NCI-H1105 treated with DMSO at 0.1 percent for 48 hours (cell line): Measurements from ENCODE around the gene BIN1.

Experiments used
- DNase-seq: peaks from one replicate; lab custom pipeline; 2025; lab: John Stamatoyannopoulos, UW

Gene BIN1, protein sequence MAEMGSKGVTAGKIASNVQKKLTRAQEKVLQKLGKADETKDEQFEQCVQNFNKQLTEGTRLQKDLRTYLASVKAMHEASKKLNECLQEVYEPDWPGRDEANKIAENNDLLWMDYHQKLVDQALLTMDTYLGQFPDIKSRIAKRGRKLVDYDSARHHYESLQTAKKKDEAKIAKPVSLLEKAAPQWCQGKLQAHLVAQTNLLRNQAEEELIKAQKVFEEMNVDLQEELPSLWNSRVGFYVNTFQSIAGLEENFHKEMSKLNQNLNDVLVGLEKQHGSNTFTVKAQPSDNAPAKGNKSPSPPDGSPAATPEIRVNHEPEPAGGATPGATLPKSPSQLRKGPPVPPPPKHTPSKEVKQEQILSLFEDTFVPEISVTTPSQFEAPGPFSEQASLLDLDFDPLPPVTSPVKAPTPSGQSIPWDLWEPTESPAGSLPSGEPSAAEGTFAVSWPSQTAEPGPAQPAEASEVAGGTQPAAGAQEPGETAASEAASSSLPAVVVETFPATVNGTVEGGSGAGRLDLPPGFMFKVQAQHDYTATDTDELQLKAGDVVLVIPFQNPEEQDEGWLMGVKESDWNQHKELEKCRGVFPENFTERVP

DNA sequence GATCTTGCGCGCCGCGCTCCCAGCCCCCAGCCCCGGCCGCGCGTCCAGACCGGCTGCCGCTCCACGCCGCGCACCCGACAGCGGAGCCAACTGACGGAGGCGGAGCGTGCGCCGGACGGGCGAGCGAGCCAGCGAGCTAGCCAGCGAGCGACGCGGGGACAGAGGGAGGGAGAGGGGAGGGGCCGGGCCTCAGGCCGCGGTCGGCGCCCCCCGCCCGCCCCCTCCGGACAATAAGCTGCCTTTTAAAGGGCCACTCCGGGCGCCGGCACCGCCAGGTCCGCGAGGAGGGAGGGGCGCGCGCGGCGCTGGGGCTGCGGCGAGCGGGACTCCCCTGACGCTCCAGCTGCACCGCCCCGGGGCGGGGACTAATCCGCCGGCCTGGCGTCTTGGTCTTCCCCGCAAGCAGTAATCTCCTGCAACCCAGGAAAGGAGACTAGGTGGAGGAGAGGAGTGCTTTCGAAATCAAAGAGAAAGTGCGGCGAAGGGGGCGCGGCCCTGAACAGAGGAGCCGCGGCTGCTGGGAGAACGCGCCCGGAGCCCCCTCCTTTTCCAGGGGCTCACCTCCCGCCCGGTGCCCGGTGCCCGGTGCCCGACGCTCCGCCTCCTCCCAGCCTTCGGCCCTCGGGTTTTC is at the start of gene BIN1:
BIN1 (minus strand) TSS at position 164 of the 631 bp plus-strand sequence. CDS start 211 bp downstream, outside the sequence.
- peak; percentile 57 for DNase-seq

DNA sequence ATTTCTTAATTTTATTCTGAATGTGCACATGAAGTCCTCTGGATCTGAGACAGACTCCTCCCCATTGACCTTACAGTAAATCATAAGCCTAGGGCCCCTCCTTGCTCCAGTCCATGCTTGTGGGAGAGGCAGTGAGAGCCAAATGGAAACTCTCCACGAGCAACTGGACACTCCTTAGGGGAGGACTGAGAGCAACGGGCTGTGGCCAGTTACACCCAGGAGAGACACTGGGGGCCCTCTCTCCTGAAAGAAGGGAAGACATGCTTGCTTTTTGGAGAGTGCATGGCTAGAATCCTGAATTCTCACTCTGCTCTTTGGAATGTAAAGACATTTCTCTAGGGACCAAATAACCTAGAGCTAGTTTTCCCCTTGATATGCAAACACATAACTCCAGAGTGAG is 49.0 kb upstream of the BIN1 start:
- no peak for DNase-seq

DNA sequence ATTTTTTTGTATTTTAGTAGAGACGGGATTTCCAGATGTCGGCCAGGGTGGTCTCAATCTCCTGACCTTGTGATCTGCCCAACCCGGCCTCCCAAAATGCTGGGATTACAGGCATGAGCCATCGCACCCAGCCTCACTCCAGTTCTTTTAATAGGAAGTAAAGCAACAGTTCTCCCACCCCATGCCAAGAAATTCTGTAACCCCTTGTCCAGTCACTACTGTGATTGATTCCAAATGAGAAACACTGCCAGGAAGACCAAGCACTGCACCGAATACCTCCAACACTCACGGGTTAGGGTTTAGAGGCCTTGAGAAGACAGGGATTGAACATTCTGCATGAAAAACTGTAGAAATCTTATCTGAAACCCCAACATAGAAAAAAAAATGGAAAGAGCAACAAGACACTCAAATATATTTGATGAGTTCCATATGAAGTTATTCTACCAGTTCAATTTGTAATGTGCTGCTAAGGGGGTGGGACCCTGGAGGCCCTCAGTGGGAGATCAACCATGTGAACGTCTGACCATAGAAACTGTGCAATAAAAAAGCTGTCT is 48.2 kb upstream of the BIN1 start:
- no peak for DNase-seq

DNA sequence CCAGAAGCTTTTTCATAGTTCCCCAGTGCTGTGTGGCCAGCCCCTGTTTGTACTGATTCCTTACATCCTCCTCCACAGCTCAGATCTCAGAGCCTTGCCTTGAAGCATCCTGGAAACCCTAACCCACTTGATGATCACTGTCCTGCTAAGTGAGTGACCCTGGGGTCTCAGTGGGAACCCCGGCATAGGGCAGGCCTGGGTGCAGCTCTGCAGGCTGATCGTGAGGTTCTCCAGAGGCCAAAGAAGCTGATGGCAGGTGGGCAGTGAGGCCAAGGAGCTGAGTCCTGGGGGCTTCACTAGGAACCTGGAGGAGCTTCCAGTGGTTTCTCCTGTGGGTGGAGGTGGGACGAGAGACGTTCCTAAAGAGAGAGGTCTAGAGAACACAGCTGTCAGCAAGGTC is 47.4 kb upstream of the BIN1 start:
- no peak for DNase-seq

DNA sequence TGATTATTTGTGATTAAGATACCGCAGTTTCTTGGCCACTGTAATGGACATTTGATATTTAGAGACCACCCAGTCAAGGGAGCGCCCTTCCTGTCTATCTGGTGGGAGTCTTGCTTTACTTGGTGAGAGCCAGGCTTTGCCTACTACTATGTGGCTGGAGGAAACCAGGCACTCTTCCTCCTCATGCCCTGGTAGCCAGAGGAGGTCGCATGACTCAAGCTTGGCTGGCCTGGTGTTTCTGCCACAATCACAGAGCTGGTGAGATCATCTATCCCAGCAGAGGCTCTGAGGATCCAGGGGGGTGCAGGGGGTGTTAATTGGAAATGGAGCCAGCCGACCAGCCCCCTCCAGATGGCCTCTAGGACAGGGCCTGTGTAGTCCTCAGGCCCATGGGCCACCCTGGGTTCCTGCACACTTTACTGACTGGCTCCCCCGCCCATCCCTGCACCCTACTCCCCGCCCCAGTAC is 46.8 kb upstream of the BIN1 start:
- DNase-seq, result no peak

DNA sequence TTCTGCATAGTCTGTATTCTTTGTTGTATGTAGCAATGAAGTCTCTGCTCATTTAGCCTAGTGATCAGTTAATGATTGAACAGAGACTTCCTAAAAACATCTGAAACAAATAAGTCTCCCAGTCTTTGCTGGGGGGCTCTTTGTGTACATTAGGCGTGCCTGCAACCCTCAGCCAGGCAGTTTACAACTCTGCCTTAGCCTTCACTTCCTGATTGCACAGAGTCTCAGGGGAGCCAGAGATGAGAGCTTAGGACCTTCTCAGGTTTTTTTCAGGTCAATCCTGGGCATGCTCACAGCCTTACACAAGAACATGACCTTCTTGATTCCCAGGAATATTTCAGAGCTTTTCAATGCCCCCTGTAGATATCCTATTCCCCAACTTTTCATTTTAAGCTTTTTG is 44.0 kb upstream of the BIN1 start:
- no peak for DNase-seq

DNA sequence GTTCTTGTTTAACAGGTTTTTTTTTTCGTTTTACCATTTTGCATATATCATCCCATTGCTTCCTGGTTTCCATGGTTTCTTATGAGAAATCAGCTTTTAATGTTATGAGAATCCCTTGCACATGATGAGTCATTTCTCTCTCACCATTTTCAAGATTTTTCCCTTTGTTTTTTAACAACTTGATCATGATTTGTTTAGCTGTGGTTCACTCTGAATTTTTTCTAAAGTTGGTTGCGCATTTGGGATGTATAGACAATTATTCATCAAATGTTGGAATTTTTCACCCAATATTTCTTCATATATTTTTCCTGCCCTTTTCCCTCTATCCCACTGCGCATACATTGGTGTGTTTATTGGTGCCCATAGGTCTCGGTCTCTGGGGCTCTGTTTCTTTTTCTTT is 42.4 kb upstream of the BIN1 start:
- no peak for DNase-seq

DNA sequence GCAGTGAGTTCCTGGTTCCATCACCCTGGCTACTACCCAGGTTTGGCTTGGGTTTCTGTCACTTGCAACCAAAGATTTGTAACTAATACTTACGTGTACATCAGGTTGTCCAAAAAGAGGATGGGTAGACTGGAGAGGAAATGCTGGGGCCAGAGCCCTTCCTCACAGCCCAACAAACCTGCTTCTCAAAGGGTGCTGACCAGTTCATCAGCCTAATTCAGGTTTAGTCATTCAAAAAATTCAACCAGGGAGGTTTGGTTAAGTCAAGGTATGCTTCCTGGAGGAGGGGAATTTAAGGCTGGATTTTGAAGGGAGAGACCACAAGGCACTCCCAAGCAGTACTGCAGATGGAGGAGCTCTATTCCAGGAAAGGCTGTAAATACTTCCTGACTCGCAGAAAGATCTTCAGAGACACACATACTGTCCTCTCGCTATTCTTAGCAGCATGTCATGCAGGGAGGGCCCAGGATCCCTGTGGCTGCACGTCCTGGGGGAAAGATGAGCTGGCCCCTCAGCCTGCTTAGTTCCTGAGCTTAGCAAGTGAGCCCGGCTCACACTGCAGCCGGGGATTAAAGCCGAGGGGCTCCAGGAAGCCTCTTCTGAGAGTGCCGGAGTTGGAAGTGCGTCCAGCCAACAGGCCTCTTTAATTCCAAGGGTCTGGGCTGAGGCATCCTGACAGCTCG is 40.0 kb upstream of the BIN1 start:
- DNase-seq, result no peak

DNA sequence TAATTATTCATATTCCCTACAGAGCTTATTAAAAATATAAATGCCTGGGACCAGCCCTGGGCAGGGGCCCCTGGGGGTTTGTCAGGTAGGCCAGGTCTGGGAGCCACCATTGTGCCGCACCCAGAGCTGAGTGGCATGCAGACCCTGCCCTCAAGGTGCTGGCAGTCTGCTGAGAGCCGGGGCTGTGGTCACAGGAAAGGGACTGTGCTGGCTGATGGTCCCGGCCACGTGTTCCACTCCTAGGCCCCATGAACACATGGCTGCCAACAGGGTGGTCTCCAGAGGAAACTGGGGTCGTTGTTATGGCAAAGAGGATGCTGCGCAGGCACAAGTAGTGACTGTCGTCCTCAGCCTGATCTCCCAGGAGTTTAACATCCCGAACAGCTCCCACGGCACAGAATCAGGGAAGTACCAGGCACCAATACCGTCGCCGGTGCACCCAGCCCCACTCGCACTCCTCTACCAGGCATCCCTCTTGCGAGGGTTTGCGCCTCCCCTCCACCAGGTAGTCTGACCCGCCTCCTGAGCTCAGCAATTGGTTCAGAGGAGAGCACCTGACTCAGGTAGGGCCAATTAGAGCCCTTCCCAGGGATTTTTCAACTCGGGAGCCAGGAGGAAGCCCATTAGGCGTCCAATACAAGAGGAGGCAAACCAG is 39.2 kb upstream of the BIN1 start:
- DNase-seq, result no peak

DNA sequence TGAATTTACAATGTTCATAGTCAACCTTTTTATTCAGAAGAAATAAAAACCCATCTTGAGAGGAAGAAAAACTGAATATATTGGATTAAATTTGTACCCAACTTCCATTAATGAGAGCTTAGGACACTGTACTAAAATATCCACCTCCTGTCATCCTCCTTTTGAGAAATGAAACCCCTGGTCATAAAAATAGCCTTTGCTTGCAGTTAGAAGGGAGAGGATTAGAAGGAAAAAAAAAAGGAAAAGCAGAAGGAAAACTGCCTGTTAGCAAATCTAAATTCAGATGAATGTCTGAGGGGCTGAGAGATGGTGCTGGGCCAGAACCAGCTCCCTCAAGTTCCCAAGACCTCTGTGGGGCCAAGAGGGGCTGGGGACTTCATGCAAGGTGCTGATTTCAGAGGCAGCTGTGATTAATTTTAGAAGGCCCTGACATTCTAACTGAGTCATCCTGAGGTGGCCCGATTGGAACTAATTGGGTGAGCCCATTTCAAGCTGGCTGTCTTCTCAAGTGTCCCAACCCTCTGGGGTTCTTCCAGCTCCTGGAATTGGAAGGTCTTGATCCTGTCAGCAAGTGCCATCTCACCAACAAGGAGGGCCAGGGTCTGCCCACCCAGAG is 38.4 kb upstream of the BIN1 start:
- no peak for DNase-seq

DNA sequence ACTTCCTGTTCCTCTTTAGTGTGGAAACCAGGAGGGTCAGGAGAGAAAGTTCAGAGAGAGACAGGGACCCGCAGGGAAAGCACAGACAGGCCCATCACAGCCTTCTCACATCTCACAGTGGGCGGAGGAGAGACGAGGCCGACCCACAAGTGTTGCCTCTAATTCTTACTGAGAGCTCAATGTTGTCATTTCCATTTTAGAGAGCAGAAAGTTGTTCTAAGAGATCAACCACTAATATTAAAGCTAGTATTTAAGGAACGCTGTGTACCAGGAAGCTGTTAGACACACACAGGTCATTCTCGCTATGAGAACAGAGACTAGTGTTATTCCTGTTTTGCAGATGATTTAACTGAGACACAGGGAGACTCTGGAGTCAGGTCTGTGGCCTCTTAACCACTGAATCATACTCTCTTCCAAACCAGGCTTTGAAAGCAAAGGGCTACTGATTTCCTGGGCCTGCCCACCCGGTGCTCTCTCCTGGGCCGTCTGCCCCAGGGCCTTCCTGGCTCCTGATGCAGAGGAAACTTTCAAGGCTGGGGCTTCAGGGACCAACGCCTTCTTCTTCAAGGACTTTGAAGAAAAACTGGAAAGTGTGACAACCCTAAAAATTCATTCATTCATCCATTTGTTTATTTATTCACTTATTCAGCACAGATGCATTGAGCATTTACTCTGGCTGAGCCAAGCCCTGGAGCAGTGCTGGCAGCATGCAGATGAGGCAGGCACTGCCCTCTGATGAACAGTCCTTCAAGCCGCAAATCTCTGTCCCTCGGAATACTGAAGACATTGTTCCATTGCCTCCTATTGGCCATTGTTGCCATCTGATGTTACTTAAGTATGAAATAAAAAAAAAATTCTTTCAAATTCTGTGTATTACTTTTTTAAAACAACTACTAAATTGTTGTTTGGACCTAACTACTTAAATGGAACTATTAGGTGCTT is 37.2 kb upstream of the BIN1 start:
- DNase-seq, result no peak

DNA sequence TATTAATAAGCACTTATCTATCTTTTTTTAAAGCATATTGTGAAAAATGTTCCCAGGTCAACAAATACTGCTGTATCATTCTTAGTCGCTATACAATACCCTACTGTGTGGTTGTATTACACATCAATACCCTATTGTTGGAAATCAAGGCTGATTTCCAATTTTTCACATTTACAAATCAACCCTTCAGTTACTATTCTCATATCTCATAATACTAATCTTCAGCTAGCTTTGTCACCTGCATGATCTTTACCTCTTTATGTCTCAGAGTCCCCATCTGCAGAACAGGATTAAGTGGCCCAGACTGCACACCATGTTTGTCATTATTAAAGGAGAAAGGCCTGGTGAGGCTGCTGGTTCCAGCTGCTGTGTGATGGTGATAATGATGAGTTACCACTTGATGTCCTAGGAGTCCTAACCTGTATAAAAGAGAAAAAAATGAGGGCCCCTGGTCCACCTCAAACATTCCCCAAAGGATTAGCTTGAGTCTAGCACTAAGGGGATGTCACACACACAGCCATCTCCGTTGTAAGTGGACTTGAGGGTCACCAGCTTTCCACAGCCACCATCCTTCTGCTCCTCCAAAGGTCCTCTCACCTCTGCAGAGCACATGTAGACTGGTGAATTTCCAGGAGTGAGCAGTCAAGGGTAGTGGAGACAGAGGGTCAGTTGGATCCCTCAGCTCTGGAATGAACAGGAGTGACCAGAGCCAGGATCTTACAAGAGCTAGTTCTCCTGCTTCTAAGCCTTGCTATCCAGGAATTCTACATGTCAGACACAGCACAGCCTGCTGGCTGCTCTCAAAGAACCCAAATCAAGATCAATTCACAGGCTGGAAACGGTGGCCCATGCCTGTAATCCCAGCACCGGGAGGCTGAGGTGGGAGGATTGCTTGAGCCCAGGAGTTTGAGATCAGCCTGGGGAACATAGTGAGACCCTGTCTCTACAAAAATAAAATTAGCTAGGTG is 36.0 kb upstream of the BIN1 start:
- DNase-seq, result no peak

DNA sequence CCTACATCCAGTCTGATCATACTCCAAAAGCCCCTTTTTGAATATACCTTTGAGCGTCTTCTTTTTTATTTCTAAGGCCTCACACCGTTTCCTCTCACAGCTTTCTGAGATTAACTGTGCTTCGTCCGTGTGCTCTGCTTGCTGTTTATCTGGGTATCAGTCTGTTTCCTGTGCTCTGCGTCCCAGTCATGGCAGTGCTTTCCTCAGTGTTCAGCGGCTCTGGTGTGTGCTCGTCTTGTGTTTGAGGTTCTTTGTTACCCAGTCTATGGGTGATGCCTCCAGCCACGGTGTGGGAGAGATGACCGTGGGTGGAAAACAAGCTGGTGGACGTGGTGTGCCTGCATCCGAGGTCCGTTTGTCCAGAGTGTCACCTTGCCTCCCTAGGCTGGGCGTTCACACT is 33.6 kb upstream of the BIN1 start:
- no peak for DNase-seq

DNA sequence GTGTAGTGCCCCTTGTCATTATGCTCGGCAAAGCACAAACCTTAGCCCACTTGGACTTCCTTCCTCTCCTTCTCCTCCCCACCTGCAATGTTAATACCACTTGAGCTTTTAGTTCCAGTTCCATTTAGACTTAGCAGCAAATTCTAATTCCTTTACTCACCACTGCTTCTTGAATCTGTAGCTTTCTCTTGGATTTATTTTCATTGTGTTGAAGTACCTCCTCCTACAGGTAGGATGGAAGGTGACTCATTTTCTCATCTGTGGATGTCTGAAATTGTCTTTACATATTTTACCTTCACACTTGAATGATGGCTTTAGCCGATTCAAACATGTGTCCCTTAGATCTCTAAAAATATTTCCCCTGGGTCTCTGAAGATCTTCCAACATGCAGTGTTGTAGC is 32.8 kb upstream of the BIN1 start:
- DNase-seq, result no peak

DNA sequence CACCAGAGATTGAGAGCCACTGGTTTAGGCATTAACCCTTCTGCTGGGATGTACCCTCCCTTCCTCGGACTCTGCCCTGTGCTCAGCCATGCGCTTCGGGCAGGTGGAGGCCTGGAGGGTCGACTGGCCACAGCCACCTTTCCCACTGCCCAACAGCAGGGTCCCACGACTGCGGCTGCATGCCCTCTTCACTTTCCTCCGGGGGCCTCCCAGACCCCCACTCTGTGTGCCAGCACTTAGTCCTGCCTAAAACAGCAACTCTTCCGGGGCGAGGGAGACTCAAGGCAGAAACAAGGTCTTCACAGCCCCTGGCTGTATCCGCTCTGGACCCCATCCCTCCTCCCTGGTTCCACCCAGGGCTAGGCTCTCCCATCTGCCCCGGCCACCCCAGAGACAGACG is 31.3 kb upstream of the BIN1 start:
- no peak for DNase-seq

DNA sequence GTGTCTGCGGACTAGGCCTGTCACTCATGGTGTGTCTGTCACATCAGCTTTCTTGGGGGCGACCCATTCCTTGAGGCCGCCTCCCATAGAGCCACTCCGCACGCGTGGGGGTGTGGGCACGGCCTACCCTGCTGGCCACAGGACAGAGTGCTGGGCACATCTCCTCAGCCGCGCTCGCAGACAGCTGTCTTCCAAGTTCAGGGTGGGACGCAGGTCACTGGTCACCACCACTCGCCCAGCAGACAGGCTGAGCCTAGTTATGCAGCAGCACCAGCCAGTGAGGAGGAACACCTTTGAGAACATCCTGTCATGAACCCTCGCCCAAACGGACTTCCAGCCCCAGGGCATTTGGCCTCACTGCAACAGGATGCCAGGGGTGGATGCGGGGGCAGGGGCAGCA is 30.8 kb upstream of the BIN1 start:
- no peak for DNase-seq

DNA sequence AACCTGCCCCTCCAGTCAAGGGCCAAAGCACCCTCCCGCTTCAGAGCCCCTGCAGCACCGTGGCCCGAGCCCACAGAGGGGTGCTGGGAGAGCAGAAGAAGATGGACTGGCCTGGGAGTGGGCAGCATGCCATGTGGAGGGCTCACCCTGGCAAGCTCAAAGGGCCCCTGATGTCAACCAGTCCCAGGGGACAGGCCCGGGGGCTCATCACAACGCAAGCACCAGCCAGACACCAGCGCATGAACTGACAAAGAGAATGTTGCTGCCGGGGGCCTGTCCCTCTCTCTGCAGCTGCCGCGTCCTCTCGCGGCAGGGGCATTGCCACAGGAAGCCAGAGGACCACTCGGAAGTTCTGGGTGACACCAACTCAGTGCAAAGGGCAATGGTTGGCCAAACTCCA is 30.3 kb upstream of the BIN1 start:
- DNase-seq, result no peak

DNA sequence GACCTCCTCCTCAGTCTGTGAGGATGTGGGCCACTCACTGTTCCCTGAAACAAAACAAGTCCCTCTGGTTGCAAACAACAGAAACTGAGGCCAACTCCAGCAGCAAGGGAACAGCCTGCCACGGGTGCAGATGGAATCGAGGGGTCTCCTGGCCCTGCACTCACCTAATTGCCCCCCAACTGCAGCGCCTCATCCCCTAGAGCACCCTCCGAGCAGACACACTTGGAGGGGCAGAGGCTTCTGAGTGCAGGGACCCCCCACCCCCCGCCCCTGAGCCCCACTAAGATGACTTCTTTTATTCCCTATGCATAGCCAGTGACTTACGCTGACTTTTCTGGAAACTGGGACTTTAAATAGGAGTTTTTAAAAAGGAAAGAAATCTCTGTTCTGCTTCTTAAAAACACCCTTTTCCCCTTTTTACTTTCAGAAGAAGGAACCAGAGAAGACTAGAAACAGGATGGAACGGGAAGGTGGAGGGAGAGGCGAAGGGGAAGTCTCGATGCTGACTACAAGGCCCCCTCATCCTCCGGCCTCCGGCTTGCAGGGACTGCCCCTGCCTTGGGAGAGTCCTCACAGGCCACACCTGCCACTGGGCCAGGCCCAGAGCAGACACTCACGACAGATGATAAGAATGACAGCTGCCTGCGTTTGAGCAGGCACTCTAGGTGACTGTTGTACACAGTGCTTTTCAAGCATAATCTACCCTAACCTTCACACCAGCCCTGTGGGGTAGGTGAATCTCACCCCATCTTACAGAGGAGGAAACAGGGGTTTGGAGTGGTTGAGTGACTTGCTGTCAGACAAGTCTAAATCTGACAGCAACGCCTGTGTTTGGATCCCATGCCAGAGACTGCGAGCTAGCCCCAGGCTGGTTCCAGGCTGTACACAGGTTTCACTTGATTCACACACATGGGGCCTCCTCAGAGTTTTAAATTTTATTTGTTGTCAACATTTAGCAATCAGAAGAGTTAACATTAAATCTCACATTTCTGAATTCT is 28.2 kb upstream of the BIN1 start:
- no peak for DNase-seq
